ENCODE results near the gene SSUH2. TPM values are rescaled to one million over a fixed set of nuclear protein-coding genes. Genes with fewer than 3 reads are reported as not detected.
"Not testable (repeated sequence)": the region's sequence is repeated elsewhere in the genome, so short reads cannot be mapped to it uniquely, and the experiment has no call there.

Gene SSUH2
- total RNA-seq, 4 donors from 2014 or later, result 0.70 to 1.5 TPM; not detected in 2

DNA sequence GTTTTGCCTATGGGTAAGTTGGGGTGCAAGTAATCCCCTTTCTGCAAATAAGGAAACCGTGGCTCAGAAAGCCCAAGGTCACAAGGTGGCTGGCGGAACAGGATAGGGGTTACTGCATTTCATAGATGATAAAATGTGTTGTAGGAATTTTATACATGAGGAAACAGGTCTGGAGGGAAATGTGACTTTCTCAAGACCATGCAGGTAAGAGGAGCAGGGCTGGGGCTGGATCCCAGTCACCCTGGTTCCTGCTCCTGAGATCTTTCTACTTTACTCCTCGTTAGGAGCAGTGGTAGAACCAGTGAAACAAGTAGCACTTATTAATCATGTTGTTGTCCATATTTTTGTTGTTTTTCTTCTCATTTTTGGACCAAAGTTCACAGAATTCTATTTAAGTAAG, 63.2 kb downstream of the SSUH2 start:
- no peaks in the 10 kb centered on the region for H3K36me3 ChIP-seq
- TF ChIP-seq, protein P1, sequence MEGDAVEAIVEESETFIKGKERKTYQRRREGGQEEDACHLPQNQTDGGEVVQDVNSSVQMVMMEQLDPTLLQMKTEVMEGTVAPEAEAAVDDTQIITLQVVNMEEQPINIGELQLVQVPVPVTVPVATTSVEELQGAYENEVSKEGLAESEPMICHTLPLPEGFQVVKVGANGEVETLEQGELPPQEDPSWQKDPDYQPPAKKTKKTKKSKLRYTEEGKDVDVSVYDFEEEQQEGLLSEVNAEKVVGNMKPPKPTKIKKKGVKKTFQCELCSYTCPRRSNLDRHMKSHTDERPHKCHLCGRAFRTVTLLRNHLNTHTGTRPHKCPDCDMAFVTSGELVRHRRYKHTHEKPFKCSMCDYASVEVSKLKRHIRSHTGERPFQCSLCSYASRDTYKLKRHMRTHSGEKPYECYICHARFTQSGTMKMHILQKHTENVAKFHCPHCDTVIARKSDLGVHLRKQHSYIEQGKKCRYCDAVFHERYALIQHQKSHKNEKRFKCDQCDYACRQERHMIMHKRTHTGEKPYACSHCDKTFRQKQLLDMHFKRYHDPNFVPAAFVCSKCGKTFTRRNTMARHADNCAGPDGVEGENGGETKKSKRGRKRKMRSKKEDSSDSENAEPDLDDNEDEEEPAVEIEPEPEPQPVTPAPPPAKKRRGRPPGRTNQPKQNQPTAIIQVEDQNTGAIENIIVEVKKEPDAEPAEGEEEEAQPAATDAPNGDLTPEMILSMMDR (IDR thresholded peaks at IDR 0.05), result no peak
- intact Hi-C loops (cut with DNase I; ENCODE audit: low total_unique reads), result no loop called here
- H3K4me1 ChIP-seq, result no peaks in the 10 kb centered on the region
- H3K9me3 ChIP-seq, result no peaks in the 10 kb centered on the region
- H3K27ac ChIP-seq, result no peak overlapping the region
- H3K27me3 ChIP-seq, result no peaks in the 10 kb centered on the region
- H3K4me3 ChIP-seq, result no peak overlapping the region
- DNase-seq, result no peak

DNA sequence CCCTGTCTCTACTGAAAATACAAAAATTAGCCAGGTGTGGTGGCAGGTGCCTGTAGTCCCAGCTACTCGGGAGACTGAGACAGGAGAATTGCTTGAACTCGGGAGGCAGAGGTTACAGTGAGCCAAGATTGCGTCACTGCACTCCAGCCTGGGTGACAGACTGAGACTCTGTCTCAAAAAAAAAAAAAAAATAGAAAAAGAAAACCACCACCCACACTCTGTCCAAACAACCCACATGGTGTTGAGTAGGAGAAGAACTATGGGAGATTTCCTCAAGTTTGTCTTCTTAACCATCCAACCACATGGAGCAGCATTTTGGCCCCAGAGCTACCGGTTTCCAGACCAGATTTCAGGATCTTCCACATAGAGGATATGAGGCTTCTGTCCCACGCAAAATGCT, 64.2 kb downstream of the SSUH2 start:
- H3K4me1 ChIP-seq; H3K4me3 ChIP-seq; H3K9me3 ChIP-seq; H3K27ac ChIP-seq; DNase-seq; H3K36me3 ChIP-seq; H3K27me3 ChIP-seq; intact Hi-C loops (cut with DNase I; ENCODE audit: low total_unique reads): not testable (repeated sequence)

DNA sequence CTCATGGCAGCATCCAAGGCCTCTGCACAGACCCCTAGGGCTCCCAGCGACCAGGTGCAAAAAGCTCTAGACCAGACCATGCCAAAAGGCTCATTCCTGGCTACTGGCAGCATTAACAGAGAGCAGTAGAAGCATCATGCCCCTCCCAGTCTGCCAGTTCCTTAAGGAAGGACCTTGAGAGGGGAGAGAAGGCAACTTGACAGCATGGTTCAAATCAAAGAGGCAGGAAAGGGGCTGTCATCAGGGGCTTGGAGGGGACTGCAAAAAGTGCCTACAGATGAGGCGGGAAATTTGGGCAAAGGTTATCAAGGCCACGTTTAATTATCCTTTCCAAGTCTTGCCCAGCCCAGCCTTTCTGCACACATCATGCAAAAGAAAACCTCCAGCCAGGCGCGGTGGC, 64.7 kb downstream of the SSUH2 start:
- no peaks in the 10 kb centered on the region for H3K36me3 ChIP-seq
- H3K4me3 ChIP-seq, result no peak overlapping the region
- no peak overlapping the region for H3K27ac ChIP-seq
- no peak for DNase-seq
- H3K9me3 ChIP-seq, result no peaks in the 10 kb centered on the region
- intact Hi-C loops (cut with DNase I; ENCODE audit: low total_unique reads), result no loop called here
- H3K4me1 ChIP-seq, result no peaks in the 10 kb centered on the region
- TF ChIP-seq, protein P1 (IDR thresholded peaks at IDR 0.05), result no peak
- TF ChIP-seq POLR2A (IDR thresholded peaks at IDR 0.05), result no peak
- no peaks in the 10 kb centered on the region for H3K27me3 ChIP-seq

- H3K4me3 ChIP-seq, result no peak overlapping the region
- no peaks in the 10 kb centered on the region for H3K27me3 ChIP-seq
- TF ChIP-seq, protein P1 (IDR thresholded peaks at IDR 0.05), result no peak
- no peaks in the 10 kb centered on the region for H3K36me3 ChIP-seq
- H3K27ac ChIP-seq, result no peak overlapping the region
- no peaks in the 10 kb centered on the region for H3K9me3 ChIP-seq
- intact Hi-C loops (cut with DNase I; ENCODE audit: low total_unique reads), result no loop called here
- no peak for DNase-seq
- peaks cover 0 to 2% of the 10 kb centered on the region in 2 donors for H3K4me1 ChIP-seq
Measured at GRCh38 chr3:8579096-8579495, 65.5 kb downstream of the SSUH2 start.

DNA sequence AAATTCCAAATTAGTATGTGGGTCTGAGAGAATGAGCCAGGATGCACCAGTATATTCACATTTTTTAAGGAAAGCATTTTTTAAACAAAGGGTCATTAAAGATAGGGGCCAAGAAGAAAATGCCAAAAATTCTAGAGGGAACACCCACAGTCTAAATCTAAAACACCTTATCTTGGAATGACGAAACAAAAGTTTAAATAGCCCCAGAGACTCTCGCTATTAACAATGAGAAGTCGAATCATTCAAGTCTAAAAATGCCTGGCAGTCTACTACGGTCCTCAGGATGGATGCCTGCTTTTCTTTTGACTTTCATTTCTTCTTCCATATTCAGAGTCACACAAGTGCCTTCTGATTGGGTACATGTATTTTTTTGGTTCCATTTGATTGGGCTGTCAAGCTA, 66.3 kb downstream of the SSUH2 start:
- intact Hi-C loops (cut with DNase I; ENCODE audit: low total_unique reads), result no loop called here
- no peak overlapping the region for H3K27ac ChIP-seq

DNA sequence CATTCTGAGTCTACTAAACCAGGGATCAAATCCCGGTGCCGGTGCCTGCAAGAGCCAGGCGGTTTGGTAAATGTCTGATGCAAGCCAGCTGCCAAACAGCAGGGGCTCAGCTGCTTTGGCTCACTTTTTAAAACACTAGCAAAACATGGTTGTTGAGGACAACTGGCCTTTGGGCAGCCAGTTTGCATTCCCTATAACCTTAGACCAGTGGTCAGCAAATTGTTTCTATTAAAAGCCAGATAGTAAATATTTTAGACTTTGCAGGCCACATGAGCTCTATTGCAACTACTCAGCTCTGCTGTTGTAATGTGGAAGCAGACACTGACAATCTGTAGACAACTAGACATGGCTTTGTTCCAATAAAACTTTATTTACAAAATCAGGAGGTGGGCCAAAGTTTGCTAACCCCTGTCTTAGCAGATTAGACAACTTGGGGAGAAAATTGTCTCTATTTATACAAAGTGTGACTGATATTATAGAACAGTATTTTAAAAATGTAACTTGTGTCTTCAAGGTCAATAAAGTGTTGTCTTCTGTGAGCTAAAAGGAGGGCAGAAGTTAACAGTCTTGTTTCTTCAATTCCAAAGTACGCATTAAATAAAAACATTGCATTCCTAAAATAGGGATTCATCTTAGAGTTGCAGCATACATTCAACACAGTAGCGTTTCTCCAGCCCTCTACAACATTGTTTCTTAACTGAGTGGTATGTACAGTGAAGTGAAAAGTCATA, 67.6 kb downstream of the SSUH2 start:
- Histone ChIP-seq H3K36me3 (no peaks in the 10 kb centered on the region), H3K4me3 (no peak overlapping the region), H3K9me3 (no peaks in the 10 kb centered on the region), H3K4me1 (peaks cover 0 to 4% of the 10 kb centered on the region in 2 donors), H3K27me3 (no peaks in the 10 kb centered on the region), H3K27ac (no peak overlapping the region)
- no peak for DNase-seq
- intact Hi-C loops (cut with DNase I; ENCODE audit: low total_unique reads), result no loop called here
- TF ChIP-seq, protein P1 (IDR thresholded peaks at IDR 0.05), result no peak
- no peak for TF ChIP-seq POLR2A (IDR thresholded peaks at IDR 0.05)

More for the DNA sequence above, 66.3 kb downstream of the SSUH2 start:
- no peaks in the 10 kb centered on the region for H3K9me3 ChIP-seq
- DNase-seq, result no peak
- TF ChIP-seq POLR2A (IDR thresholded peaks at IDR 0.05), result no peak
- H3K36me3 ChIP-seq, result no peaks in the 10 kb centered on the region
- H3K4me3 ChIP-seq, result no peak overlapping the region
- peaks cover 0 to 4% of the 10 kb centered on the region in 2 donors for H3K4me1 ChIP-seq
- H3K27me3 ChIP-seq, result no peaks in the 10 kb centered on the region

All from uterus (tissue), 4 donors.